Adipose tissue (tissue), 3 donors: ENCODE data around the gene USHBP1. TPM values are rescaled to one million over a fixed set of nuclear protein-coding genes. Genes with fewer than 3 reads are reported as not detected.
"Not testable (repeated sequence)": the region's sequence is repeated elsewhere in the genome, so short reads cannot be mapped to it uniquely, and the experiment has no call there.

Experiments used
- H3K27ac ChIP-seq: one replicate; pipeline ENCODE4 v1.5.1; 2013; ENCODE audit warnings: low read depth, low read length
- WGBS, 3 donors: extraction: QIAGEN DNeasy Blood & Tissue Kit; methylation state at CpG; one replicate each; pipeline ENCODE4 v1.1.7; 2013; 5-methylcytosine and 5-hydroxymethylcytosine counted together
- polyA plus RNA-seq, 3 donors: library from polyadenylated mRNA; stranded (reverse); fragments of 200-250 nt; gene quantifications; one replicate each; pipeline ENCODE4 v1.2.3, GENCODE V29; 2013
- donor health status: healthy with polysubstance abuse.
- donor health status: Bipolar disorder and iron deficiency.
- donor health status: healthy.

The USHBP1 gene
- polyA plus RNA-seq, 3 donors = 2.5 to 28.0 (median 11.0) TPM

- WGBS, 3 donors = 96 to 100% (median 96%) methylated on average over 3 of the region's 3 CpGs
- not testable (repeated sequence) for H3K27ac ChIP-seq
Observed at GRCh38 chr19:17274892-17275291, 10.3 kb upstream of the USHBP1 start.

- H3K27ac ChIP-seq = no peak overlapping the region
- 94 to 96% (median 96%) methylated on average over 13 of the region's 13 CpGs for WGBS, 3 donors
Observed at GRCh38 chr19:17268754-17269153, 4.2 kb upstream of the USHBP1 start.

GRCh38 chr19:17266975-17267788, 2.6 kb upstream of the USHBP1 start, which contains the start of gene BABAM1:
Gene BABAM1, plus strand, starts transcription at chr19:17267443. Its CDS starts 1,364 bp downstream, at chr19:17268807.
- WGBS, 3 donors = 0% methylated on average over 27 of the region's 27 CpGs
- no peak within 1 kb of the TSS for H3K27ac ChIP-seq

- WGBS, 3 donors = 49 to 74% (median 57%) methylated on average over 12 of the region's 12 CpGs
- no peak overlapping the region for H3K27ac ChIP-seq
Observed at GRCh38 chr19:17266589-17266974, 2.0 kb upstream of the USHBP1 start.

GRCh38 chr19:17266026-17266425, 1.5 kb upstream of the USHBP1 start:
- WGBS, 3 donors = 91 to 93% (median 92%) methylated on average over 7 of the region's 7 CpGs
- H3K27ac ChIP-seq = no peak overlapping the region

- H3K27ac ChIP-seq = no peak overlapping the region
- WGBS, 3 donors = 70 to 78% (median 71%) methylated on average over 23 of the region's 23 CpGs
Observed at GRCh38 chr19:17263712-17264640, 569 bp downstream of the USHBP1 start.

- H3K27ac ChIP-seq = no peak overlapping the region
- WGBS, 3 donors = 60 to 70% (median 64%) methylated on average over 16 of the region's 16 CpGs
Observed at GRCh38 chr19:17262557-17262956, 2.0 kb downstream of the USHBP1 start.

GRCh38 chr19:17260842-17261325, 3.7 kb downstream of the USHBP1 start:
- 17 to 32% (median 24%) methylated on average over 15 of the region's 15 CpGs for WGBS, 3 donors
- H3K27ac ChIP-seq = no peak overlapping the region

- 56 to 95% (median 71%) methylated on average over 1 of the region's 1 CpG for WGBS, 3 donors
- H3K27ac ChIP-seq = no peak overlapping the region
Observed at GRCh38 chr19:17259934-17260333, 4.6 kb downstream of the USHBP1 start.

GRCh38 chr19:17259118-17259780, 5.3 kb downstream of the USHBP1 start:
- 79 to 92% (median 91%) methylated on average over 9 of the region's 9 CpGs for WGBS, 3 donors
- no peak overlapping the region for H3K27ac ChIP-seq

GRCh38 chr19:17256130-17256529, 8.4 kb downstream of the USHBP1 start:
- 78 to 87% (median 81%) methylated on average over 3 of the region's 3 CpGs for WGBS, 3 donors
- H3K27ac ChIP-seq = no peak overlapping the region

- WGBS, 3 donors = 57 to 79% (median 76%) methylated on average over 18 of the region's 18 CpGs
- no peak overlapping the region for H3K27ac ChIP-seq
Observed at GRCh38 chr19:17255150-17255621, 9.4 kb downstream of the USHBP1 start.

- H3K27ac ChIP-seq = no peak overlapping the region
- 82 to 89% (median 82%) methylated on average over 10 of the region's 10 CpGs for WGBS, 3 donors
Observed at GRCh38 chr19:17254636-17255035, 9.9 kb downstream of the USHBP1 start.

- H3K27ac ChIP-seq = no peak overlapping the region
- WGBS, 3 donors = 68 to 94% (median 82%) methylated on average over 15 of the region's 15 CpGs
Observed at GRCh38 chr19:17249887-17250548, 14.5 kb downstream of the USHBP1 start.

GRCh38 chr19:17248011-17248776, 16.4 kb downstream of the USHBP1 start:
- H3K27ac ChIP-seq = no peak overlapping the region
- 29 to 74% (median 63%) methylated on average over 21 of the region's 21 CpGs for WGBS, 3 donors

GRCh38 chr19:17246681-17247425, 17.7 kb downstream of the USHBP1 start:
- H3K27ac ChIP-seq = no peak overlapping the region
- 8 to 15% (median 10%) methylated on average over 21 of the region's 21 CpGs for WGBS, 3 donors
